Measurements from ENCODE around the gene TMIE. TPM values are rescaled to one million over a fixed set of nuclear protein-coding genes. Genes with fewer than 3 reads are reported as not detected.

The TMIE gene
- total and polyA plus RNA-seq, 2 of the 13 experiments (the other 11 are each of a cell fraction or from before 2014, with no cell fraction given), result not detected

- no peak for FAIRE-seq
- H3K9ac ChIP-seq (ENCODE audit: insufficient read depth, low read depth, low read length), result no peak overlapping the region
- no peaks in the 10 kb centered on the region for H3K4me1 ChIP-seq (ENCODE audit: insufficient read depth, low read length)
- H3K27ac ChIP-seq (ENCODE audit: extremely low read length, insufficient read depth, low read length), result no peak overlapping the region
- no peaks in the 10 kb centered on the region for H3K9me3 ChIP-seq (ENCODE audit: low read length)
- H2AFZ ChIP-seq (ENCODE audit: low read length), result no peak overlapping the region
- 45% methylated on average over 6 of the region's 6 CpGs for WGBS (ENCODE audit: low lambda C conversion rate)
- POLR2A ChIA-PET, result no interaction called here
- peaks cover 0 to 44% of the 10 kb centered on the region in 2 experiments; a peak in 4 of 5 replicates for H3K27me3 ChIP-seq (ENCODE audit: control insufficient read depth in 1 of 2, insufficient read depth in 2 of 2, low read length in 2 of 2)
- no peaks in the 10 kb centered on the region for H3K36me3 ChIP-seq (replicated peaks in 1 of 2; ENCODE audit: control insufficient read depth in 1 of 2, insufficient read depth in 2 of 2, low read length in 2 of 2)
- no peak for ATAC-seq
- CTCF ChIA-PET (ENCODE audit: low intra/inter-chr PET ratio, low total read pairs), result interaction anchor here (1.1 kb wide), 1 partner anchor 187 kb away, joined by 3 read pairs; no protein-coding TSS in a partner anchor
- no peak for DNase-seq (ENCODE audit: low spot score)
- in situ Hi-C loops (cut with HindIII; ENCODE audit: extremely low pct_ligation_motif_present, low pct_unique_long_range_greater_than_20kb) (no loop called here), intact Hi-C loops (cut with micrococcal nuclease; ENCODE audit: unreplicated experiment) (no loop called here)
- H3K79me2 ChIP-seq (ENCODE audit: insufficient read depth, low read length), result no peaks in the 10 kb centered on the region
- H4K20me1 ChIP-seq (ENCODE audit: insufficient read depth, low read length), result no peaks in the 10 kb centered on the region
- no peak overlapping the region for H3K4me2 ChIP-seq (ENCODE audit: low read depth, low read length)
- no TSS peak for BruUV-seq (replicated peaks)
- no peak overlapping the region for H3K4me3 ChIP-seq (replicated peaks in 1 of 3; ENCODE audit: insufficient read depth in 1 of 3, low read depth in 2 of 3, low read length in 3 of 3)
- TF ChIP-seq GZF1 (CRISPR knock-in tag; IDR thresholded peaks at IDR 0.05), result no peak
- TF ChIP-seq HHEX (CRISPR knock-in tag; IDR thresholded peaks at IDR 0.05), result peak; percentile 44; the same call in 1 of the 2 replicates
These were observed 25.8 kb upstream of the TMIE start for GRCh38 chr3:46675426-46675825.

DNA sequence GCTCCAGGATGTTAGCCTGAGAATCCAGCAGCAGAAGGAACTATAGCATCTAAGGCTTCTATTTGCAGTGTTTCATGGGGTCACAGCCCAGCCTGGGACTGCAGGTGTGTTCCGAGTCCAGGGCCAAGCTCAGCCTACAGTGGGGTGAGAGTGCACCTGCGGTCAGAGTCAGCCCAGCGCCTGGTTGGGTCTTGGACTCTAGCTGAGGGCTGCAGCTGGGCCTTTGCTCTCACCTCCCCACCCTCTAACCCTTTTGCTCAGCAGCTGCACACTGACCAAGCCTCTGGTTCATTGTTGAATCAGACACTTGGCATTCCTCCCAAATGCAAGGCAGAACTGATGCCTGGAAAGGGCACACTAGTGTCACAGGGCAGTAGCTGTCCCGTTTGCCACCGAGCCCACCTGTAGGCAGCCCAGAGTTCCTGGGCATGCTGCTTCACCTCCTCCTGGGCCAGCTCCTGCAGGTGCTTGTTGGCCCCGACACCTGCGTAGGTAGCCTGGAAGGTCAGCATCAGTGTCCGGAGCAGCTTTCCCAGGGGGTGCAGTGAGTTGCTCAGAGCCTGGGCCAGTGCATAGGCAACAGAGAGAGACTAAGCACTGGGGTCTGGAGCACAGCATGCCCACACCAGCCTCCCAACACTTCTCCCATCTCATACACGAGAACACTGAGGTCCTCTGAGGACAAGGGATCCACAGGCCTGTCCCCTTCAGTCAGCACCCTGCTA, 25.2 kb upstream of the TMIE start:
- H3K27me3 ChIP-seq (ENCODE audit: control insufficient read depth in 1 of 2, insufficient read depth in 2 of 2, low read length in 2 of 2), result peaks cover 0 to 48% of the 10 kb centered on the region in 2 experiments; a peak in 4 of 5 replicates
- H3K9ac ChIP-seq (ENCODE audit: insufficient read depth, low read depth, low read length), result no peak overlapping the region
- in situ Hi-C loops (cut with HindIII; ENCODE audit: extremely low pct_ligation_motif_present, low pct_unique_long_range_greater_than_20kb) (no loop called here), intact Hi-C loops (cut with micrococcal nuclease; ENCODE audit: unreplicated experiment) (no loop called here)
- ATAC-seq, result peak; percentile 17; the same call in 1 of the 3 replicates
- ChIA-PET POLR2A (no interaction called here), CTCF (ENCODE audit: low intra/inter-chr PET ratio, low total read pairs) (interaction anchor here (1.1 kb wide), 1 partner anchor 188 kb away, joined by 3 read pairs; no protein-coding TSS in a partner anchor)
- no peak for DNase-seq (ENCODE audit: low spot score)
- H4K20me1 ChIP-seq (ENCODE audit: insufficient read depth, low read length), result no peaks in the 10 kb centered on the region
- H2AFZ ChIP-seq (ENCODE audit: low read length), result no peak overlapping the region
- WGBS (ENCODE audit: low lambda C conversion rate), result 3% methylated on average over 4 of the region's 9 CpGs
- H3K4me2 ChIP-seq (ENCODE audit: low read depth, low read length), result no peak overlapping the region
- H3K4me3 ChIP-seq (replicated peaks in 1 of 3; ENCODE audit: insufficient read depth in 1 of 3, low read depth in 2 of 3, low read length in 3 of 3), result no peak overlapping the region
- no peaks in the 10 kb centered on the region for H3K79me2 ChIP-seq (ENCODE audit: insufficient read depth, low read length)
- H3K27ac ChIP-seq (ENCODE audit: extremely low read length, insufficient read depth, low read length), result no peak overlapping the region
- TF ChIP-seq SRF (IDR thresholded peaks at IDR 0.05; ENCODE audit: low read depth, low read length) (no peak), JUNB (CRISPR knock-in tag; IDR thresholded peaks at IDR 0.05; ENCODE audit: borderline replicate concordance) (no peak), ZNF101 (CRISPR knock-in tag; IDR thresholded peaks at IDR 0.05; ENCODE audit: borderline replicate concordance, low read depth) (no peak), ZNF530 (CRISPR knock-in tag; IDR thresholded peaks at IDR 0.05; ENCODE audit: low read depth) (no peak), KAT7 (CRISPR knock-in tag; IDR thresholded peaks at IDR 0.05; ENCODE audit: borderline replicate concordance) (no peak)
- TF ChIP-seq, protein P1, sequence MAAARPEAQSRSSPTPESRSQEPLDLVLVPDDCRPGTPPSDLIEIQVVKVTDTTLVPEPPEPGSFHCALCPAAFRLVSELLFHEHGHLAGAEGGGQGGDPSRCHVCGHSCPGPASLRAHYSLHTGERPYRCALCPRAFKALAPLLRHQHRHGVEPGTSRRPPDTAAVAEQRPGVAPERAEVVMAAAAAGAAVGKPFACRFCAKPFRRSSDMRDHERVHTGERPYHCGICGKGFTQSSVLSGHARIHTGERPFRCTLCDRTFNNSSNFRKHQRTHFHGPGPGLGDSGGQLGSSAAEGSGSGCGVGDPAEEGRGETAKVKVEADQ (CRISPR knock-in tag; IDR thresholded peaks at IDR 0.05; ENCODE audit: borderline replicate concordance), result no peak
- H3K9me3 ChIP-seq (ENCODE audit: low read length), result no peaks in the 10 kb centered on the region
- H3K36me3 ChIP-seq (replicated peaks in 1 of 2; ENCODE audit: control insufficient read depth in 1 of 2, insufficient read depth in 2 of 2, low read length in 2 of 2), result no peaks in the 10 kb centered on the region
- no TSS peak for BruUV-seq (replicated peaks)
- no peak for FAIRE-seq
- no peaks in the 10 kb centered on the region for H3K4me1 ChIP-seq (ENCODE audit: insufficient read depth, low read length)
